GM19025 (cell line): ENCODE measurements around the gene LMX1A.

Experiments
- ATAC-seq: cut with Tn5 transposase; IDR thresholded peaks from one replicate; pipeline ENCODE4 v1.9.1; 2021; ENCODE audit warnings: mild to moderate bottlenecking, low read depth, moderate library complexity; ENCODE audit not compliant: unreplicated experiment

The LMX1A gene

DNA sequence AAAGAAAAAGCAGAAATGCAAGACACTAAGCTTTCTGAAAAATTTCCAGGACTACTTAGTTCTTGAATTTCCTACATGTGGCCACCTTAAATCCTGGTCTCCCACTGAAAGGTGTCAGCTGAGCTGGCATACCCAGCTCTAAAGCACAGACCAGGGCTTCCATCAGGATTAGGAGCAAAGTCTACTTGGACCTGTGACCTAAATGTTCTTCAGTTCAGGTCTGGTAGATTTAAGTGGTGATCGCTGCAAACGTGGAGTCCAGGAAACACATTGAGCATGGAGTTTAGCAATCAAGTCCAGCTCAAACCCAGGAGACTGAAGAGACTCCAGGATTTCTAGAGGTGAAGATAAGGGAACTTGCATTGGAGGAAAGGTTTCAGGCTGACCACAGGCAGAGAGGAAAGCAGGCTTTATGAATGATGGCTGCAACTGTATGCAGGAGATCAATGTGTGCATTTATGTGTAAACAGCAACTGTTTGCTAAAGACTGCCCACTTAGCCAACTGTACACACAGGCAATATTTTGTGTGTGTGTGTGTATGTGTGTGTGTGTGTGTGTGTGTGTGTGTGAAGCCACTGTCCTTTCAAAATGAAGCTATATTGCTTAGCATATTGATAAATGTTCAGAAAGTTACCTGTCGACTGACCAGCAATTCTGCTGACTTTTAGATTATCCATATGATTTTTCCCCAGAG is 75.2 kb downstream of the LMX1A start:
- ATAC-seq: no peak

DNA sequence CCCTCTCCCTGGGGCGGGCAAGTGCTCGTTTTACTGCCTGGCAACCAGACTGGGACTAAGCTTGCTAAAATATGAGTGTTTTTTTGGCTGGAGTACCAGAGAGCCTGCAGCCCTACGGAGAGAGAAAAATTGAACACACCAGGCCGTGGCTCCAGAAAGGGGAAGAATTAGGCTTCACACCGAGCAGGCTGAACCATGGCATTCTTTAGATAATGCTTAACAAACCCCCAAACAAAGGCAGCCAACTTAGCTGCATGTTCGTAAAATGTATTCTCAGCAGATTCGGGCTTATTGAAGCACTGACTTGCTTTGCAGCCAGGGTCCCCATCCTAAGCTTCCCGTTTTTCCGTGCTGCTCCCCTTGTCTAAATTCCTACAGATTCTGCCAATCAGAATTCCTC is 76.6 kb downstream of the LMX1A start:
- no peak for ATAC-seq

DNA sequence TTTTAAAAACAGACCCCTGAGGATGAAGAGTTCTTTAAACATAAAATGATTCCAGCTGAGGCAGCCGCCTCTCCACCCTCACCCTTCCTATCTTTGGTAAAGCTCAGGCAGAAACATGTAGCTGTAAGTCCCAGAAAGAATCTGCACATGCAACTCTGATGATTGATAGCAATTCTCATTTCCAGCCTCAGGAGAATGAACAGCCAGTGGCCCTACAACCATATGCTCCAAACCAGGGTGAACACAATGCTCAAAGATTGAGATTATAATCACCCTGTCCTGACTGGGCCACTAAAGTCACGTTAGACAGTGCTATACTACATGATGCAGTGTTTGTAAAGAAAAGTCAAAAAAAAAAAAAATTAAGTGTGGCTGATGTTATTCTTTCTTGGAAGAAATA is 80.2 kb downstream of the LMX1A start:
- no peak for ATAC-seq

DNA sequence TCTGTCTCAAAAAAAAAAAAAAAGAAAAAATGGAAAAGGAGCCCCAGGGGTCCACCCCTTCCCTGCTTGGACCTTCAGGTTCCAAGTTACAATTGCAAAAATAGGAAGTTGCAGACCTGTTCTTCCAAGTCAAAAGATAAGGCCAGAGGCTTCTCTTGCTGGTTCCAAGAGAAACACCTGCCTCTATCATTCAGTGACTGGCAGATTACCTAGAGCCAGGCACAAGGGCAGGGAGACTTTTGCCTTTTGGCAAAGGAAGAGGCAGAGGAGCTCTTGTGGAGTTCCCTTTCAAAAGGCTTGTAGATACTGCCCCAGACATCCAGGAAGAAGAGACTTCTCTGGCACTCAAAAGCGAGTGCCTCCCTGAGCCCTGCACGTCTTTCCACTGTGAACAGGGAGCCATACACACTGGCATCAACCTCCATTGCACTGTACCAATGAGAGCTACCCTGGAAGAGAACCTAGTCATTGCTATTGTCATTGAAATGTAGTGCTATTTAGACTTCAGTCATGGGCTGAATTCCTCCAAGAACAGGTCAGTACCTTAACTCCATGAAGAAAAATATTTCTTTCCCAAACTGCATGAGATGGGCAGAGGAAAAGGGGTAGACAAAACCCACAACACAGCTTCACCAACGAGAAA is 91.2 kb downstream of the LMX1A start:
- ATAC-seq: no peak

DNA sequence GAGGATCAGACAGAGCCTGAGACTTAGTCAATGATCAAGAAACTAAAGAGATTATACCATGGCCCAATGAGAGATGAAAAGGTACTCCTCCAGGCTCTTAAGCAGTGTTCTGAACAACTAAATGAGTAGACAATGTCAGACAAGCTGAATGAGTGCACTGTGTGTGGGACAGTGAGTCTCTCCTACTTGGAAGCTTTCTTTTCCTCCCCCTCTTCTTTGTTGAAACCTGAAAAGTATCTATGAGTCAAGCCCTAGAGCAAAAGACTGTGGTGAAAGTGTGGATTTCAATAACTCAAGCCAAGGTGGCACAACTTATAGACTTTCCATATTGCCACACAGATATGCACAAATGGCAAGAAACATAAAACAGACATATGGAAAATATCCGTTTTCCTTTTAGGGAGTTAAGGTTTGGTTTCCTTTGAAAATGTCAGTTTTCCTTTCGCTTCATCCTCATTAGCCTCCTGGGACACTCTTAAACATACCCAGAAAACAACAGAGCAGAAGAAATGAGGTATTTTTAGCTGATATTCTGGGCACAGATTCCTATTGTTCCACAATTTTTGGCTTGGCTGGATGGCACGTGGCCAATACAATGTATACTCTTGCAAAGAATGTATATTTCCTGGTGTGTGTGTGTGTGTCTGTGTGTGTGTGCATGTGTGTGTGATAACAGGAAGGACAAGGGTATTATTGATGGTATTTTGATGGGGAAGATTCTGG is 96.6 kb downstream of the LMX1A start:
- no peak for ATAC-seq

DNA sequence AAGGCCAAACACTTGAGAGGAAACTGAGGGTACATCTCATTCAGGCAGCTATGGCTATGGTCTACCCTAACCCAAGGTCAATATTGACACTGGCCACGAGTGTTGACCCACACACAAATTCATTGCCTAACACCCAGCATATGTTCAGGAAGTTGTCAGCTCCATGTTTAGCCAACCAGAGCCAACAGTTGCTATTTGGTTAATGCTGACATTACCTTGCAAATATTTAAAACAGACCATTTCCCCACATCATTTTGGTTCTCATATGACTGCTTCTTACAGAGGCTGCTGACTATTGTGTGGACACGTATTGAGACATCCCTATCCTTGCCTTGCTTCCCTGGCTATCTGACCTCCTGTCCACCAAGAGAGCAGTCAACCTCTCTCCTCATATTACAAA is 97.3 kb downstream of the LMX1A start:
- ATAC-seq: no peak

DNA sequence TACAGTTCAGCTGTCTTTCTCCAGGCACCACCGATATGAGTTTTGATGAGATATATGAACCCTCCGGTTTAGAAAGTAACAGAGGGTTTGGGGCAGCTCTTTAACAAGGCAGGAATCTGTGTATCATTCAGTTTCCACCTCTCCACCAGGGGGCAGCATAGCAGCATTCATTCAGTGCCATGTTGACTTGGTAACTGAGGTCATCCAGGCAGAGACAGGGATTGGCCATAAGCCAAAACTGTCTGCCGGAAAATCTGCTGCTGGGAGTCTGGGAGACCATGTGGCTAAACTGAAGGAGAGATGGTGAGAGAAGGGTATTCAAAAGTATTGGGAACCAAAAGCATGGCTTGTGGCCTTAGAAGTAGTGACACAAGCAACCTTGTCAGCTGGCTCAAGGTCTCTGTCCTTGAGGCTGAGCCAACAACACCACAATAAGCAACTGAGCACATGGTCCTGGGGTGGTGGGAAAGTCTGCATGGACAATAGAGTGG is 98.5 kb downstream of the LMX1A start:
- ATAC-seq: peak; percentile 64

DNA sequence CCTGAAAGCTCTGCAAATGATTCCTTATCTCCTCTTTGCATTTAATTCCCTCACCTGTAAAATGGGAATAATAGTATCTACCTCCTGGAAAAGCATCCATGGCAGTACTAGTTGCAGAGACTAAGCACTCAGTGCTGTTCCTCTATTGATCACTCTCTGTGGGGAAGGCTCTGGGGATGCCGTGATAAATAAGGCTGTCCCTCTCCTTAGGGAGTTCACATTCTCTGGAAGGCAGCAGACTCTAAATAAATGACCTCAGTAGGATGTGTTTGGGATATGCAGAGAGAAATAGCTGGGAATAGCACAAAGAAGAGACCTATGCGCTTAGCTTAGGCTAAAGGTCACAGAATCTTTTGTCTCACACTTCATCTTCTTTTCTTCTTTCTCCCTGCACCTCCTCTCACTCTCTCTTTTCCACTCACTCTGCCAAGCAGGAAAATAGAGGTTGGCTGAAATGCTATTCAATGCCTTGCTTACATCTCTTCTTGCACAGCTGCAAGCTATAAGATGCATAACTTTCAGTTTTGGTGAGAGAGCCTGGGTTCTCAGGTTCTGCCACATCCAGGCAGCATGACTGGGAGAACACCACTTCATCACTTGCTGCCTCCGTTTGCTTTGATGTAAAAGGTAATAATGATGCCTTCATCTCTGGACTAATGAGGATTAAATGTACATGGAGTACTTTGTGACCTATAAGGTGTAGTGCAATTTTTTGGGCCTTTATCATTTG is 101.5 kb downstream of the LMX1A start:
- ATAC-seq: no peak

DNA sequence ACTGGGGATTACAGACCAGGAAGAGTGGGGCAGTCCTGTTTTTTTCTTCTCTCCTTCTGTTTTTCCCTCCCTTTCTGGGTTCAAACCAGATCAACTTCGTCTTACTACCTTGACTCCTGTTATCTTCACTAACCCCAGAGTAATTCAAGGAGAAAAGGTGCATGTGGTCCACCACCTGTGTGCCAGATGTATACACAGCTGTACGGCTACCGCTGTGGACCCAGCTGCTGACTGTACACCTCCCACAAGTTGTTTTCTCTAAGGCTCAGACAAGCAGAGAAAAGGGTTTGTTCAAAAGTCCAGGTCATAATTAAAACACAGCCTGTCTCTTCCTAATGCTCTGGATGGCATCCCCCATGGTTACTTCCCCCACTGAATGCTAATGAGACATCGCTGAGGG is 102.1 kb downstream of the LMX1A start:
- no peak for ATAC-seq

DNA sequence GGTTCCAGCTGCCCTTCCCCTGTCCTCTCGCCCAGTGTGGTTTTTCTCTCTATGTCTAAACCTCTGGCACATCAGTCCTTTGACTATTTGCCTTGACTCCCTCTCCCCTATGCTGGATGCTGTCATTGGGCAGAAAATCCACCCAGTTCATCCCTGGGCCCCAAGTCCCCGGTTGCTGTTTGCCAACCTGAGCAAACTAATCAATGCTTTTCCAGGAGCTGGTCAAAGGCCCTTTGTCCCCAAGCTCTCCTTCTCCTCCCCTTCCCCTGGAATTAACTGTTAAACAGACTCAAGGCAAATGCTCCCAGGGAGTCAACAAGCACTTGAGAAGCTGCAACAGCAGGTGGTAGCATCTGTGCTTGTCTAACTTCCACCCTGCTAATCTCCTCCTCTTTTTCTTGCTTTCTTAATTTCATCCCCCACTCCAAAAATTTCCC is 102.7 kb downstream of the LMX1A start:
- no peak for ATAC-seq

DNA sequence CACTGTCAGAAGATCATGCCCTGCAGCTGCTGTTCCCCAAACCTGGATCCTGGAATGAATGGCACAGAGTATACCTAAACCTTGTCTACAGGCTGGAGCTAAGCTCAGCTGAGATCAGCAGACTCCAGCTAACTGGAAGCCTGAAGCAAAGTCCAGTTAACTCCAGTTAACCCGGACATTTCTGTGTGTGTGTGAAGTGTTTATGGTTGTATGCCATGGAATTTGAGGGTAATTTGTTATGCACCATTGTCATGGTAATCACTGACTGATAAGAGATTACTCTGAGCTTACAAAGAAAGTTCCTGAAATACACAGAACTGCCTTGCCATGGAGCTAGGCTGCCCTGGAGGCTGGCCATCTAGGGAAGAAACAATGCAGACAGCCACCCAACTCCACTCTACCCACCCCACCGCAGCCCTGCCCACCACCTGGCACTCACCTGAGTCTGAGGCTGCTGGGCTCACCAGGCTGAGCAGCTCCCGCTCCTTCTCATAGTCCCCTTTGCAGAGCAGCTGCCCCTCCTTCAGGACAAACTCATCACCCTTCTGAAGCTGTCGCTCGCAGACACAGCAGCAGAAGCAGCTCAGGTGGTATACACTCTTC is 107.4 kb downstream of the LMX1A start:
- ATAC-seq: no peak

DNA sequence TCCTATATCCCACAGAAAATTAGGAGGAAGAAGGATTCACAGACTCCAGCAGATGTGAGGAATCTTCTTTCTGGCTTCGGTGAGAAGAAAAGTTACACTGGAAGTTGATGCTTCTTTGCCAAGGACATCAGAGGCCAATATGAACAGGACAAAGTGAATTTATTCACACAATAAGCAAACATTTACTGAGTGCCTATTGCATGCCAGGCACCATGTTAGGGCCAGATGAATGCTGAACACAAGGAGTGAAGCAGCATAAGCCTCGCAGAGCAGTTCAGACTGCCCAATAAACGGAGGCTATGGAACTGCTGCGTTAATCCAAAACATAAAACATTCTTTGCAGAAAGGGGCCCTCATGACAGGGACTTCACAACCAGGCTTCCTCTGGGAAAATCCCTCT is 114.6 kb downstream of the LMX1A start:
- no peak for ATAC-seq

DNA sequence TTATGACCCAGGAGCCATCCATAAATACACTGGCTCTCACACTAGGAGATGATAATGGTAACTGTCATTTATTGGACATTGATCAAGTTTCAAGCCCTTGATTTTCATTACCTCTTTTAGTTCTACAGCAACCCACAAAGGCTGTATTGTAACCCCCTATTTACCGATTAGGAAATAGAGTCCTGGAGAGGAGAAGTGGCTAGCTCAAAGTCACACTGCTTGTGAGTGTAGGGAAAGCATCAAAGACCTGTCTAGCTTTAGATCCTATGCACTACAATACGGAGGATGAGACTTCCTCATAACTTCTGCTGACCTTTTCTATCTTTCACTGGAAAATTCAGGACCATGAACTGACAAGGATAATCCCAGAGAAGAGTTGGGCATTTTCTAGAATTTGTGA is 115.2 kb downstream of the LMX1A start:
- no peak for ATAC-seq

DNA sequence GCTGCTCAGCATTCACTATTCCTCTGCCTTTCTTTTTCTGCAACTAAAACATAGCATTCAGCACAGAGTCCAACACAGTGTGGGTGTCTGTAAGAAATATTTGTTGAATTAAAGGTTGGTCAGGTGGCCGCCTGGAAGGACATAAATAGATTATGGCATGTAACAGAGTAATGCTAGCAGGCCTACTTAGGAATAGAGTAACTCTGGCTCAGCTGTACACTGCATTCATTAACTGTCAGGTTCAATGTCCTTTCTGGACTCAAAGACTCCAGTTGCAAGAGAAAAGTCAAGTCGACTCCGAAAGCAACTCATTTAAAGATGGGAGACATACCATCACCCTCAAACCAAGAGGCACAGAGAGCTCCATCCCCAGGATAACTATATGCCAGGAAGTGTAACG is 116.0 kb downstream of the LMX1A start:
- no peak for ATAC-seq

DNA sequence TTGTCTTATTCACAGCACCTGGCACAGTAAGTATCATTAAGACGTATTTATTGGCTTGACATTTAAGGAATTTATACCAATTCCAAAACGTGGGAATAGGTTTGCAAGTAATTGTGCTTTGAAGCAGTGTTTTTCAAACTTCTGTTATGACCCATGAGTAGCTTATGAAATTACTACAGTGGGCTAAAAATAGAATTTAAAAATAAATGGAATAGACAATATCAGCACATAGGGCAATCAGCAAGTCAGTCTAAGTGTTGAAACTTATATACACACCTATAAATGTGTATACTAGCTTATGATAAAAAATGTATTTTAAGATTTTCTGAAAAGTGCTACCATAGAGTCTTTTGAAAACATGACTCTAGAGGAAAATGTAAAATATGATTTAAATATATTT is 116.6 kb downstream of the LMX1A start:
- no peak for ATAC-seq

DNA sequence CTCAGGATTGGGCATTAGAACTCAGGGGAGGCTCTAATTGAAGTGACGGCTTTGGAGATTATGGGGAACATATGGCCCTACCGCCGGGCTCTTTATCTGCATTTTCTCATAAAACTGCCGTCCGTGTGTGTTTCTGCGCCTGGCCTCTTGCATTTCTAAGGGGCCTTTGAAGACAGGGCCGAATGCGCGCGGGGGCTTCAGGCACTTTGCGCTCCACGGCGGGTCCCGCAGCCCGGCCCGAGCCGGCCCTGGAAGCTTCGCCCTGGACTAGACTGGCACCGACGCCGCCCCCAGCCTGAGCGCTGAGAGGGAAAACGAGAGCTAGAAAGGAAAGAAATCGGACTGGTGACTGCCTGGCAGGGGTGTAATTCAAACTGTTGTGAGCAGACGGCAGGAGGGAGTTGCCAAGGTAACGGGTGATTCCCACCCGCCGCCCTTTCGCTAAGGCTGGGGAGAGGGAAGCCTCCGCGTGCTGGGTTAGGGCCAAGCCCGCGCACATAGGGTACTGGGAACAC is 120.7 kb downstream of the LMX1A start:
- ATAC-seq: no peak

DNA sequence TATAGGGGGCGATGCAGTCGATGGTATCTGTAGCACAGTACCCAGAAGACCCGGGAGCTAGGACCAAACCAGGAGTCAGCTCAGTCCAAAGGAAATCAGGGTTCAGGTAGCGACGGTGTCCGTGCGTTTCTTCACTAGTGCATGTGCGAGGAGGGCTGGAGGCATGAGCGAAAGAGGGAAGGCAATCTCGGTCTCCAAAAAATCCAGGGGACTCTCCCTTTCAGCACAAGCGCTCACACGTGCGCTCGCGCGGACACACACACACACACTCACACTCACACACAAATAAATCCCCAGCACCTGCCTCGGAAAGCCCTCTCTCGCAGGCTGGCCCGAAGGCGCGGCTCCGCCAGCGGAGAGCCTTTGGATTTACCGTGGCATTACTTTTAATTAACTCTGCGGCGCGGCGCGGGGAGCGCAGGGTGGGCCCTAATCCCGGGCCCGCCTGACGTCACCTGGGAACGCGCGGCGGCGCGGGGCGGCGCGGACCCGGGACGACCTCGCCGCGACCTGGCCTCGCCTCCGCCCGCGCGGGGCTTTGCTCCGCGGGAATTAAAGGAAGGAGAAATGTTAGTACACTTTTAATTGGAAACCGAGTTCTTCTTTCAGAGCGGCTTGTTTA is 121.2 kb downstream of the LMX1A start:
- no peak for ATAC-seq

DNA sequence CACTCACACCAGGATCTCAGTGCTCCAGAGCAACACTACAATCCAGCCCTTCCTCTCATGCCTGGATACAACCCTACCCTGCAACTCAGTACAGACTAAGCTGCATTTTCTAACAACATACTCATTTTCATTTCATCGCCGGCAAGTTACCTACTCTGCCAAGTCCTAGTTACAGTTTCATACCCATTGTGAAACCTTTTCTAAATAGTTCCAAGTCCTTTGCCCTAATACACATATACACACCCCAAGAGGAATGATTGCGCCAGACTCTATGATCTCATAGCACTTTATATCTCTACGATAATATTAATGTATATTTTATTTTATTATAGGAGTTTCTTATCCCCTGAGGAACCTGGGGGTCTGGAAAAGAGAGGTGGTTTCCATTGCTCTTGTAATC is 122.4 kb downstream of the LMX1A start:
- ATAC-seq: no peak

DNA sequence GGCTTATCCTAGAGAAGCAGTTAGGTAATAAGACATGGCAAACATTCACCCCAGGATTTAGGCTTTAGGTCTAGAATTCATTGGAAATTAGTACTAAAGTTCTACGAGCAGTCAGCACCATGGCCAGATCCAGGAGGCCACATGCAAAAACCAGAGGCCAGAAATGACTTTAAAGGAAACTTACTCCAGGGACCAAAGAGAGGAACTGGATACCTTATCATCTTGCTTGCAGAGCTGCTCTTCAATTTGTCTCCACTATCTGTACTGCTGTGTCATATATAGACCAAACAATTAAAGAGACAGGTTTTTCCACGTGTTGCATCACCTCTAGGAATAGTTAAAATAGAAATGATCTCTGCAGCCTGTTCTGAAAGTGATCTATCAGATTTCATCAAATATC is 127.8 kb downstream of the LMX1A start:
- no peak for ATAC-seq

DNA sequence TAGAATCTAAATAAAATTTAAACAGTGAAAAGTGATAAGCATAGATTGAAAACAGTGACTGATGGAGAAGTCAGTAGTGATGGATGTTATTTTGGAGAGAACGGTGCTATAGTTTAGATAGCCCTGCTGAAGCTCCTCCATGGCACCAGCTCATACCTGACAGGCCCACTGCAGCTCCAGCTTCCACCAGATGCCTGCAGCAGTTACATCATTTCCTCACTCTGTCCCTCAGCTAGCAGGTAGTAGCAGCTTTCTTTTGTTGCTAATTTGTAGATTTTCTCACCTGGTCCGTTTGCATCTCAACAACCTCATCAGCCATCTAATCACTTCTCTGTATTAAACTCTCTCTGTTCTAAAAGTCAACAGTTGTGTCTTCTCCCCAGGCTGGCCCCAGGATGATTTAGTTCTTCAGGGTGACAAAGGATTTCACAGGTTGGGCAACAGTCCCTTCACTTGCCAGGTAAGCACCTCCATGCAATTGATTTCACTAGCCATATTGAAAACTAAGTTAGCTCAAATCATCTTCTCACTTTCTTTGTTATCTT is 128.3 kb downstream of the LMX1A start:
- no peak for ATAC-seq
